Liver (tissue), 9 donors: ENCODE measurements around the gene ADCYAP1. TPM values are rescaled to one million over a fixed set of nuclear protein-coding genes. Genes with fewer than 3 reads are reported as not detected.

Source experiments
- DNase-seq: peaks from one replicate; pipeline ENCODE4 v3.0.0-alpha.2; 2017; ENCODE audit warnings: low spot score
- H3K27ac ChIP-seq, 2 donors: one replicate each; pipeline ENCODE4 v1.7.0; 2013; ENCODE audit warnings: inconsistent platforms in 2 of 2, low read length in 2 of 2, control low read depth in 1 of 2, low read depth in 1 of 2, mild to moderate bottlenecking in 1 of 2
- H3K27me3 ChIP-seq, 4 donors: one replicate each; pipeline versions ENCODE4 v1.6.1 to v1.7.0; 2013; ENCODE audit warnings: low read length in 3 of 4, inconsistent platforms in 1 of 4, mild to moderate bottlenecking in 1 of 4, moderate library complexity in 1 of 4; ENCODE audit not compliant: control insufficient read depth in 4 of 4, insufficient read depth in 4 of 4
- H3K36me3 ChIP-seq, 4 donors: one replicate each; pipeline versions ENCODE4 v1.6.1 to v1.7.0; 2013; ENCODE audit warnings: low read length in 3 of 4, mild to moderate bottlenecking in 3 of 4, low read depth in 1 of 4, moderate library complexity in 1 of 4; ENCODE audit not compliant: control insufficient read depth in 4 of 4, insufficient read depth in 3 of 4
- H3K4me1 ChIP-seq, 4 donors: one replicate each; pipeline versions ENCODE4 v1.6.1 to v1.7.0; 2013; ENCODE audit warnings: low read length in 3 of 4, mild to moderate bottlenecking in 3 of 4, moderate library complexity in 1 of 4; ENCODE audit not compliant: control insufficient read depth in 4 of 4, insufficient read depth in 4 of 4
- H3K4me3 ChIP-seq, 3 donors: one replicate each; pipeline versions ENCODE4 v1.6.1 to v1.7.0; 2013; ENCODE audit warnings: low read length in 3 of 3, control low read depth in 1 of 3, low read depth in 1 of 3, mild to moderate bottlenecking in 1 of 3
- H3K9ac ChIP-seq, 2 donors: one replicate each; pipeline ENCODE4 v1.7.0; 2013; ENCODE audit warnings: low read length in 2 of 2, mild to moderate bottlenecking in 2 of 2, moderate library complexity in 2 of 2, control low read depth in 1 of 2, low read depth in 1 of 2
- H3K9me3 ChIP-seq, 4 donors: one replicate each; pipeline versions ENCODE4 v1.6.1 to v1.7.0; 2013; ENCODE audit warnings: low read length in 3 of 4; ENCODE audit not compliant: control insufficient read depth in 4 of 4
- ATF3 ChIP-seq: IDR thresholded peaks from 2 replicates; pipeline ENCODE4 v1.6.1; 2016; ENCODE audit warnings: antibody characterized with exemption
- CTCF ChIP-seq: fragments of 150-350 bp; IDR thresholded peaks from 2 replicates; pipeline ENCODE4 v1.5.1; 2017; ENCODE audit warnings: improper control_type of control experiment, low read depth, low read length; ENCODE audit not compliant: missing input control
- EGR1 ChIP-seq, 2 donors: IDR thresholded peaks; 2 replicates each; pipeline ENCODE4 v1.6.1; 2016 to 2018; ENCODE audit warnings: antibody characterized with exemption in 2 of 2, low read depth in 2 of 2
- FOXA1 ChIP-seq: IDR thresholded peaks from 2 replicates; pipeline ENCODE4 v1.6.1; 2016; ENCODE audit warnings: antibody characterized with exemption
- FOXA2 ChIP-seq: IDR thresholded peaks from 2 replicates; pipeline ENCODE4 v1.6.1; 2016; ENCODE audit warnings: antibody characterized with exemption
- GABPA ChIP-seq, 2 donors: IDR thresholded peaks in 1 of 2; conservative IDR thresholded peaks in 1 of 2; 2 replicates each; pipeline ENCODE4 v1.6.1; 2016; ENCODE audit warnings: antibody characterized with exemption in 2 of 2, mild to moderate bottlenecking in 1 of 2, moderate library complexity in 1 of 2
- HNF4A ChIP-seq, 2 donors: conservative IDR thresholded peaks; 2 replicates each; pipeline ENCODE4 v1.6.1; 2016; ENCODE audit warnings: antibody characterized with exemption in 2 of 2, mild to moderate bottlenecking in 2 of 2
- HNF4G ChIP-seq: IDR thresholded peaks from 2 replicates; pipeline ENCODE4 v1.6.1; 2016; ENCODE audit warnings: antibody characterized with exemption
- JUND ChIP-seq, 2 donors: IDR thresholded peaks; 2 replicates each; pipeline ENCODE4 v1.6.1; 2016; ENCODE audit warnings: antibody characterized with exemption in 2 of 2
- MAX ChIP-seq: IDR thresholded peaks from 2 replicates; pipeline ENCODE4 v1.6.1; 2016; ENCODE audit warnings: antibody characterized with exemption
- NR2F2 ChIP-seq: IDR thresholded peaks from 2 replicates; pipeline ENCODE4 v1.6.1; 2016; ENCODE audit warnings: antibody characterized with exemption
- RAD21 ChIP-seq, 2 donors: IDR thresholded peaks; 2 replicates each; pipeline ENCODE4 v1.6.1; 2016; ENCODE audit warnings: antibody characterized with exemption in 2 of 2, mild to moderate bottlenecking in 2 of 2
- REST ChIP-seq: IDR thresholded peaks from 2 replicates; pipeline ENCODE4 v1.6.1; 2016; ENCODE audit warnings: antibody characterized with exemption, mild to moderate bottlenecking
- RXRA ChIP-seq, 2 donors: IDR thresholded peaks; 2 replicates each; pipeline ENCODE4 v1.6.1; 2017 to 2018; ENCODE audit warnings: antibody characterized with exemption in 2 of 2, mild to moderate bottlenecking in 1 of 2
- SP1 ChIP-seq: IDR thresholded peaks from 2 replicates; pipeline ENCODE4 v1.6.1; 2018; ENCODE audit warnings: antibody characterized with exemption, mild to moderate bottlenecking
- TAF1 ChIP-seq: conservative IDR thresholded peaks from 2 replicates; pipeline ENCODE4 v1.6.1; 2016; ENCODE audit warnings: antibody characterized with exemption, mild to moderate bottlenecking
- YY1 ChIP-seq: IDR thresholded peaks from 2 replicates; pipeline ENCODE4 v1.6.1; 2016; ENCODE audit warnings: antibody characterized with exemption, mild to moderate bottlenecking
- ZBTB33 ChIP-seq: IDR thresholded peaks from 2 replicates; pipeline ENCODE4 v1.6.1; 2016; ENCODE audit warnings: antibody characterized with exemption
- WGBS: extraction: QIAGEN DNeasy Blood & Tissue Kit; methylation state at CpG from one replicate; pipeline ENCODE4 v1.1.7; 2013; 5-methylcytosine and 5-hydroxymethylcytosine counted together
- polyA plus RNA-seq, 2 donors: library from polyadenylated mRNA; stranded (reverse) in 1 of 2; unstranded in 1 of 2; fragments of 200-250 nt in 1 of 2; fragments of >200 nt in 1 of 2; fragmentation: Nextera tagmentation in 1 of 2; extraction: Ambion mirVana in 1 of 2; gene quantifications; one replicate each; pipeline versions ENCODE4 v1.2.1 to v1.2.3, GENCODE V29; 2013 to 2015
- total RNA-seq, 2 donors: library from RNA; depleted of rRNA; stranded (reverse); fragments of >200 nt; gene quantifications; one replicate each; pipeline ENCODE4 v1.2.3, GENCODE V29; 2014
- donor health status: healthy.
- donor health status: healthy.
- donor health status: healthy.
- donor health status: healthy.
- donor health status: healthy.

The ADCYAP1 gene
- total and polyA plus RNA-seq, 4 donors, result 0.02 to 0.08 TPM; not detected in 2

GRCh38 chr18:926946-927345 is 22.3 kb downstream of the ADCYAP1 start (continued):
- no peak for TF ChIP-seq JUND (IDR thresholded peaks at IDR 0.05)

- TF ChIP-seq RXRA (IDR thresholded peaks at IDR 0.05) (no peak), HNF4G (no peak)
Measured at GRCh38 chr18:933082-933481, 28.4 kb downstream of the ADCYAP1 start.

GRCh38 chr18:934518-935133 is 30.0 kb downstream of the ADCYAP1 start:
- Histone ChIP-seq H3K27ac (no peak overlapping the region), H3K36me3 (no peaks in the 10 kb centered on the region), H3K4me3 (no peak overlapping the region), H3K4me1 (no peaks in the 10 kb centered on the region), H3K27me3 (peaks cover 0 to 3% (median 0%) of the 10 kb centered on the region in 4 donors), H3K9me3 (no peaks in the 10 kb centered on the region), H3K9ac (no peak overlapping the region)
- TF ChIP-seq TAF1 (no peak), YY1 (no peak), GABPA (IDR thresholded peaks at IDR 0.05 in 1 of 2, conservative IDR thresholded peaks at IDR 0.05 in 1 of 2) (no peak), FOXA2 (no peak), FOXA1 (no peak), REST (no peak), RAD21 (IDR thresholded peaks at IDR 0.05) (no peak), ATF3 (no peak), JUND (IDR thresholded peaks at IDR 0.05) (no peak), MAX (no peak), ZBTB33 (no peak), RXRA (IDR thresholded peaks at IDR 0.05) (no peak), NR2F2 (no peak), HNF4G (no peak), EGR1 (IDR thresholded peaks at IDR 0.05; ENCODE audit: low read depth in 2 of 2) (no peak), CTCF (no peak), SP1 (no peak), HNF4A (conservative IDR thresholded peaks at IDR 0.05) (no peak)
- WGBS, result 78% methylated on average over 8 of the region's 8 CpGs
- no peak for DNase-seq

More at GRCh38 chr18:933082-933481, 28.4 kb downstream of the ADCYAP1 start:
- H3K9me3 ChIP-seq, result no peaks in the 10 kb centered on the region
- no peaks in the 10 kb centered on the region for H3K36me3 ChIP-seq
- no peak overlapping the region for H3K4me3 ChIP-seq
- no peak for DNase-seq
- no peaks in the 10 kb centered on the region for H3K4me1 ChIP-seq
- no peak overlapping the region for H3K27ac ChIP-seq
- H3K27me3 ChIP-seq, result peaks cover 0 to 3% (median 0%) of the 10 kb centered on the region in 4 donors
- H3K9ac ChIP-seq, result no peak overlapping the region
- WGBS, result 43% methylated on average over 2 of the region's 2 CpGs
